Neuron (in vitro differentiated cells): ENCODE data around the gene TNXB.
"Not testable (repeated sequence)": the region's sequence is repeated elsewhere in the genome, so short reads cannot be mapped to it uniquely, and the experiment has no call there.

ENCODE experiments used
- H2AFZ ChIP-seq: one replicate; pipeline ENCODE4 v1.6.1; 2013; ENCODE audit warnings: low read depth, mild to moderate bottlenecking, inconsistent platforms, low read length, moderate library complexity
- H3K27me3 ChIP-seq: one replicate; pipeline ENCODE4 v1.6.1; 2013; ENCODE audit warnings: low read length; ENCODE audit not compliant: insufficient read depth
- H3K36me3 ChIP-seq: one replicate; pipeline ENCODE4 v1.6.1; 2013; ENCODE audit warnings: low read length; ENCODE audit not compliant: insufficient read depth
- H3K4me1 ChIP-seq: one replicate; pipeline ENCODE4 v1.6.1; 2013; ENCODE audit warnings: low read length; ENCODE audit not compliant: insufficient read depth
- H3K4me3 ChIP-seq: 2 replicates; pipeline ENCODE4 v1.5.1; 2013; ENCODE audit warnings: mild to moderate bottlenecking, low read length, moderate library complexity
- H3K9me3 ChIP-seq: one replicate; pipeline ENCODE4 v1.6.1; 2013; ENCODE audit warnings: low read length

Gene TNXB

GRCh38 chr6:32069460-32069859, 39.7 kb downstream of the TNXB start:
- no peak overlapping the region for H3K4me3 ChIP-seq
- no peaks in the 10 kb centered on the region for H3K9me3 ChIP-seq
- no peaks in the 10 kb centered on the region for H3K36me3 ChIP-seq
- H3K27me3 ChIP-seq: peaks cover 28% of the 10 kb centered on the region
- H3K4me1 ChIP-seq: no peaks in the 10 kb centered on the region
- no peak overlapping the region for H2AFZ ChIP-seq

- no peaks in the 10 kb centered on the region for H3K9me3 ChIP-seq
- no peak overlapping the region for H3K4me3 ChIP-seq
- H3K4me1 ChIP-seq: no peaks in the 10 kb centered on the region
- no peak overlapping the region for H2AFZ ChIP-seq
- no peaks in the 10 kb centered on the region for H3K36me3 ChIP-seq
- peaks cover 28% of the 10 kb centered on the region for H3K27me3 ChIP-seq
Measured at GRCh38 chr6:32068867-32069266, 40.3 kb downstream of the TNXB start.

- H3K36me3 ChIP-seq, H3K4me1 ChIP-seq, H2AFZ ChIP-seq, H3K9me3 ChIP-seq, H3K4me3 ChIP-seq: not testable (repeated sequence)
- H3K27me3 ChIP-seq: peaks cover 28% of the 10 kb centered on the region
Measured at GRCh38 chr6:32068315-32068714, 40.8 kb downstream of the TNXB start.

GRCh38 chr6:32067521-32067920, 41.6 kb downstream of the TNXB start:
- not testable (repeated sequence) for H3K4me3 ChIP-seq, H2AFZ ChIP-seq, H3K9me3 ChIP-seq, H3K36me3 ChIP-seq, H3K4me1 ChIP-seq
- peaks cover 28% of the 10 kb centered on the region for H3K27me3 ChIP-seq

GRCh38 chr6:32064706-32065105, 44.4 kb downstream of the TNXB start:
- H3K4me1 ChIP-seq: no peaks in the 10 kb centered on the region
- H3K9me3 ChIP-seq: no peaks in the 10 kb centered on the region
- H3K36me3 ChIP-seq: no peaks in the 10 kb centered on the region
- H2AFZ ChIP-seq: no peak overlapping the region
- no peak overlapping the region for H3K4me3 ChIP-seq
- H3K27me3 ChIP-seq: peaks cover 11% of the 10 kb centered on the region

GRCh38 chr6:32060966-32061655, 48.0 kb downstream of the TNXB start:
- H3K9me3 ChIP-seq: no peaks in the 10 kb centered on the region
- H3K4me1 ChIP-seq: no peaks in the 10 kb centered on the region
- no peak overlapping the region for H3K4me3 ChIP-seq
- H2AFZ ChIP-seq: no peak overlapping the region
- no peaks in the 10 kb centered on the region for H3K36me3 ChIP-seq
- H3K27me3 ChIP-seq: no peaks in the 10 kb centered on the region

GRCh38 chr6:32058511-32058963, 50.6 kb downstream of the TNXB start:
- H3K4me3 ChIP-seq: no peak overlapping the region
- no peak overlapping the region for H2AFZ ChIP-seq
- H3K36me3 ChIP-seq: no peaks in the 10 kb centered on the region
- H3K4me1 ChIP-seq: no peaks in the 10 kb centered on the region
- no peaks in the 10 kb centered on the region for H3K9me3 ChIP-seq
- peaks cover 4% of the 10 kb centered on the region for H3K27me3 ChIP-seq

- Histone ChIP-seq H3K4me1 (no peaks in the 10 kb centered on the region), H3K9me3 (no peaks in the 10 kb centered on the region), H3K4me3 (no peak overlapping the region), H3K36me3 (no peaks in the 10 kb centered on the region), H2AFZ (no peak overlapping the region), H3K27me3 (peaks cover 4% of the 10 kb centered on the region)
Measured at GRCh38 chr6:32057966-32058365, 51.2 kb downstream of the TNXB start.

GRCh38 chr6:32056254-32056653, 52.9 kb downstream of the TNXB start:
- Histone ChIP-seq H3K9me3 (no peaks in the 10 kb centered on the region), H3K27me3 (peaks cover 9% of the 10 kb centered on the region), H2AFZ (no peak overlapping the region), H3K4me1 (no peaks in the 10 kb centered on the region), H3K36me3 (no peaks in the 10 kb centered on the region), H3K4me3 (no peak overlapping the region)

GRCh38 chr6:32055756-32056155, 53.4 kb downstream of the TNXB start:
- H3K27me3 ChIP-seq, H3K36me3 ChIP-seq, H2AFZ ChIP-seq, H3K9me3 ChIP-seq, H3K4me1 ChIP-seq, H3K4me3 ChIP-seq: not testable (repeated sequence)

- H3K27me3 ChIP-seq, H3K4me1 ChIP-seq, H2AFZ ChIP-seq, H3K9me3 ChIP-seq, H3K36me3 ChIP-seq, H3K4me3 ChIP-seq: not testable (repeated sequence)
Measured at GRCh38 chr6:32053314-32053713, 55.8 kb downstream of the TNXB start.

GRCh38 chr6:32052626-32053025, 56.5 kb downstream of the TNXB start:
- not testable (repeated sequence) for H3K4me3 ChIP-seq, H3K4me1 ChIP-seq, H3K9me3 ChIP-seq, H2AFZ ChIP-seq, H3K36me3 ChIP-seq, H3K27me3 ChIP-seq

- peaks cover 9% of the 10 kb centered on the region for H3K27me3 ChIP-seq
- H3K4me3 ChIP-seq: no peak overlapping the region
- H2AFZ ChIP-seq: no peak overlapping the region
- H3K36me3 ChIP-seq: no peaks in the 10 kb centered on the region
- H3K9me3 ChIP-seq: no peaks in the 10 kb centered on the region
- peaks cover 17% of the 10 kb centered on the region for H3K4me1 ChIP-seq
Measured at GRCh38 chr6:32050562-32050961, 58.6 kb downstream of the TNXB start.

GRCh38 chr6:32049736-32050135, 59.4 kb downstream of the TNXB start:
- H2AFZ ChIP-seq, H3K9me3 ChIP-seq, H3K36me3 ChIP-seq, H3K27me3 ChIP-seq, H3K4me3 ChIP-seq: not testable (repeated sequence)
- peaks cover 17% of the 10 kb centered on the region for H3K4me1 ChIP-seq
